ENCODE measurements around the gene ETDC.
"Not testable (repeated sequence)": the region's sequence is repeated elsewhere in the genome, so short reads cannot be mapped to it uniquely, and the experiment has no call there.

The ETDC gene

DNA sequence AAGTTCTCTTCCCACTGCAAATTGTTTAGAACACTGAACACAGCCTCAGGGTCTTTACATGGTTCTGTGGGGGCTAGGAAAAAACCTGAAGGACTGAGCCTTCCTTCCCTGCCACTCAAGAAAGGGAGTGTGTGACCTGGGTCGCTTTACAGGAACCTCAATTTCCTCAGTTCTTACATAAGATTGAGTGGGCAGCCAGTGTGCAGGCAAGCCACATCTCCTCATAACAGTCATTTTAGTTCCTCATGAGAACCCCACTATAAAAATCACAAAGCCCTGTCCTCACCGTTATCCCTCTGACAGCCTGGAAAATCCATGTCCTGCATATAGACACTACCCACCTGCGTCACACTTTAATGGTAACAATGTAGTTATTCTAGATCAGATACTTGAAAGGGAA is 2.1 kb upstream of the ETDC start:
- H3K4me1 ChIP-seq: no peaks in the 10 kb centered on the region
- H3K27me3 ChIP-seq: no peaks in the 10 kb centered on the region
- H3K4me3 ChIP-seq: no peak overlapping the region
- intact Hi-C loops (cut with DNase I; ENCODE audit: low total_unique reads): no loop called here
- H3K27ac ChIP-seq: no peak overlapping the region
- no peak for TF ChIP-seq CTCF (IDR thresholded peaks at IDR 0.05)
- peaks cover 0 to 4% (median 0%) of the 10 kb centered on the region in 3 donors for H3K36me3 ChIP-seq
- no peak for DNase-seq
- H3K9me3 ChIP-seq: peaks cover 0 to 21% (median 0%) of the 10 kb centered on the region in 3 donors

DNA sequence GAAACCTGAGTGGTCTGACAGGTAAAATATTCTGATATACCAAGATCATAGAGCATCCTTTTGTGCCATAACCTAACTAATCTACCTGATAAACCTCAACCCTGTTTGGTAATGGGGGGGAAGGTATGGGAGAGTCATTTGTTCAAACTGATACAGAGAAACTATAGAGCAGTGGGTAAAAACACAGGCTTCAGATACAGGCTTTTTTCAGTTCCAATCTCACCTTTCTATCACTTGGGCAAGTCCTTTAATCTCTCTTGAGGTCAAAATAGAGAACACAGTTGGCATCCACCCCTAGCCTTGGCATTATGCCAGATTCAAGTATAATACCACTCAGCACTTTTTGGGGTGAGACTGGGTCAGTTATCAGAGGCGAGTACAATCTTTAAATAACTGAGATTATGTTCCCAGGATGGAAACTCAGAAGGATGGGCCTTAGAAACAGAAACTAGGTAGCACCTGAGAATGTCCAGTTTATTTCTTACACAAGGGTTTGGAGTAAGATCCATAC is 880 bp upstream of the ETDC start:
- no peak for TF ChIP-seq CTCF (IDR thresholded peaks at IDR 0.05)
- no peaks in the 10 kb centered on the region for H3K27me3 ChIP-seq
- peaks cover 0 to 26% (median 0%) of the 10 kb centered on the region in 3 donors for H3K9me3 ChIP-seq
- H3K36me3 ChIP-seq: peaks cover 0 to 4% (median 0%) of the 10 kb centered on the region in 3 donors
- no peak for DNase-seq
- H3K27ac ChIP-seq: no peak overlapping the region
- intact Hi-C loops (cut with DNase I; ENCODE audit: low total_unique reads): no loop called here
- H3K4me1 ChIP-seq: no peaks in the 10 kb centered on the region
- no peak overlapping the region for H3K4me3 ChIP-seq

GRCh38 chrX:135315864-135316263 is 6.6 kb downstream of the ETDC start:
- no peak for DNase-seq
- no peaks in the 10 kb centered on the region for H3K27me3 ChIP-seq
- TF ChIP-seq CTCF (IDR thresholded peaks at IDR 0.05): no peak
- no peak overlapping the region for H3K27ac ChIP-seq
- H3K4me1 ChIP-seq: no peaks in the 10 kb centered on the region
- peaks cover 0 to 24% (median 0%) of the 10 kb centered on the region in 3 donors for H3K9me3 ChIP-seq
- H3K36me3 ChIP-seq: peaks cover 0 to 17% (median 3%) of the 10 kb centered on the region in 3 donors
- intact Hi-C loops (cut with DNase I; ENCODE audit: low total_unique reads): no loop called here
- H3K4me3 ChIP-seq: no peak overlapping the region

- DNase-seq: no peak
- no peak overlapping the region for H3K4me3 ChIP-seq
- no peak for TF ChIP-seq CTCF (IDR thresholded peaks at IDR 0.05)
- peaks cover 0 to 13% (median 8%) of the 10 kb centered on the region in 3 donors for H3K9me3 ChIP-seq
- H3K27me3 ChIP-seq: no peaks in the 10 kb centered on the region
- intact Hi-C loops (cut with DNase I; ENCODE audit: low total_unique reads): no loop called here
- H3K27ac ChIP-seq: no peak overlapping the region
- H3K36me3 ChIP-seq: peaks cover 10 to 38% (median 12%) of the 10 kb centered on the region in 3 donors
- no peaks in the 10 kb centered on the region for H3K4me1 ChIP-seq
These were observed 15.2 kb downstream of the ETDC start for GRCh38 chrX:135324463-135324862.

DNA sequence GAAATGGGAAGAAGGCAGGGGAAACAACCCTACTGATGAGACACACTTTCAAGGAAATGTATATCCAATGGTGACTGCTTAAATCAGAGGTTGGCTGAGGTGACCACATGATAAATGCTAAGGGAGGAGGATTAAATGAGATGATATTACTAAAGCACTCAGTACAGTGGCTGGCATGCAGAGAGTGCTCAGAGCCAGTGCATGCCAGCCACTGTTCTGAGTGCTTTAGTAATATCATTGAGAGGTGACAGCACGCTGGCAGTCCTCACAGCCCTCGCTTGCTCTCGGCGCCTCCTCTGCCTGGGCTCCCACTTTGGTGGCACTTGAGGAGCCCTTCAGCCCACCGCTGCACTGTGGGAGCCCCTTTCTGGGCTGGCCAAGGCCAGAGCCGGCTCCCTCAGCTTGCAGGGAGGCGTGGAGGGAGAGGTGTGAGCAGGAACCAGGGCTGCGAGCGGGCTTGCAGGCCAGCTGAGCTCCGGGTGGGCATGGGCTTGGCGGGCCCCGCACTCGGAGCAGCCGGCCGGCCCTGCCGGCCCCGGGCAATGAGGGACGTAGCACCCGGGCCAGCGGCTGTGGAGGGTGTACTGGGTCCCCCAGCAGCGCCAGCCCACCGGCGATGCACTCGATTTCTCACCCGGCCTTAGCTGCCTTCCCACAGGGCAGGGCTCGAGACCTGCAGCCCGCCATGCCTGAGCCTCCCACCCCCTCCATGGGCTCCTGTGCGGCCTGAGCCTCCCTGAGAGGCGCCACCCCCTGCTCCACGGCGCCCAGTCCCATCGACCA is 15.9 kb downstream of the ETDC start:
- H3K27me3 ChIP-seq; H3K4me3 ChIP-seq; H3K27ac ChIP-seq; H3K4me1 ChIP-seq; intact Hi-C loops (cut with DNase I; ENCODE audit: low total_unique reads); DNase-seq: not testable (repeated sequence)
- Histone ChIP-seq H3K36me3 (peaks cover 10 to 31% (median 12%) of the 10 kb centered on the region in 3 donors), H3K9me3 (peaks cover 0 to 13% (median 8%) of the 10 kb centered on the region in 3 donors)

DNA sequence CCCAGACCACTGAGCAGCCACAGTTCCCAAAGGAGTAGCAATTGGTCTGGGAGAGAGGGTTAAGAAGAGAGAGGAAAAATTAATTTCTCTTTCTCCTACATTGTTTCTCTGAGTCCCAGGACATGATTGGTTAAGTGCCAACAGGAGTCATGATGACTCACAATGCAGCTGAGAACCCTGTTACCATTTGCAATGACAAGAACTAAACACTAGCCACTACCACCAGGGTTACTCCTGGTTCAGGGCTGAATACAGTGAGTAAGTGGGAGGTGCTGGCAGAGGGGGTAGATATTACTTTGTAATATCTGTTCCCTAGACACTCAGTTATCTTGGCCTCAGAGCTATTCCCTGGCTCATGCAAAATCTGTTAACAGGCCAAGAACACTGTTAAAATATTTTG is 18.0 kb downstream of the ETDC start:
- TF ChIP-seq CTCF (IDR thresholded peaks at IDR 0.05): no peak
- no peak for DNase-seq
- intact Hi-C loops (cut with DNase I; ENCODE audit: low total_unique reads): no loop called here
- peaks cover 0 to 3% (median 0%) of the 10 kb centered on the region in 4 donors for H3K4me1 ChIP-seq
- no peaks in the 10 kb centered on the region for H3K9me3 ChIP-seq
- no peaks in the 10 kb centered on the region for H3K27me3 ChIP-seq
- no peak overlapping the region for H3K27ac ChIP-seq
- H3K36me3 ChIP-seq: peaks cover 0 to 14% (median 0%) of the 10 kb centered on the region in 3 donors
- no peak overlapping the region for H3K4me3 ChIP-seq
